Endothelial cell of umbilical vein (primary cell): Measurements from ENCODE around the gene PTPDC1. TPM values are rescaled to one million over a fixed set of nuclear protein-coding genes. Genes with fewer than 3 reads are reported as not detected.

Source experiments
- BruUV-seq: library from RNA; stranded (reverse); fragments of 400-500 nt; replicated peaks from 2 replicates; lab custom pipeline; 2021; lab: Mats Ljungman, UMichigan
- CTCF ChIA-PET: fragments of 300-600, 350-600 bp; sonication (Branson Sonifier 250); formaldehyde crosslinking; loops from one replicate; lab custom pipeline; 2021; ENCODE audit warnings: antibody characterized with exemption, inconsistent platforms; lab: Charles Lee
- POLR2A ChIA-PET: fragments of 300-600, 350-600 bp; sonication (Branson Sonifier 250); formaldehyde crosslinking; loops from one replicate; lab custom pipeline; 2021; ENCODE audit warnings: antibody characterized with exemption, inconsistent platforms; lab: Charles Lee
- DNase-seq: peaks from one replicate; pipeline ENCODE4 v3.0.0-alpha.2; 2011; ENCODE audit warnings: low read depth, low spot score
- FAIRE-seq: peaks from 2 replicates; lab custom pipeline; 2011; peaks lifted over from hg19 to GRCh38; lab: Jason Lieb, UNC
- H2AFZ ChIP-seq: 2 replicates; pipeline ENCODE4 v1.6.0; 2012; ENCODE audit warnings: low read depth, low read length, control low read depth, inconsistent platforms
- H3K27ac ChIP-seq: 2 replicates; pipeline ENCODE4 v1.5.1; 2011; ENCODE audit warnings: low read depth, mild to moderate bottlenecking, control low read depth, low read length, moderate library complexity; ENCODE audit not compliant: insufficient read depth
- H3K27me3 ChIP-seq, 2 experiments: 2 replicates each; pipeline versions ENCODE4 v1.6.0 to v1.6.1; 2011; ENCODE audit warnings: low read length in 2 of 2, mixed read lengths in 1 of 2; ENCODE audit not compliant: control insufficient read depth in 2 of 2, insufficient read depth in 2 of 2
- H3K36me3 ChIP-seq, 2 experiments: 2 replicates in 1 of 2; 3 replicates in 1 of 2; pipeline ENCODE4 v1.5.1; 2011; ENCODE audit warnings: low read length in 2 of 2, mild to moderate bottlenecking in 1 of 2, moderate library complexity in 1 of 2; ENCODE audit not compliant: control insufficient read depth in 2 of 2, insufficient read depth in 2 of 2; ENCODE audit errors: extremely low read depth in 1 of 2
- H3K4me1 ChIP-seq: 3 replicates; pipeline ENCODE4 v1.5.1; 2011; ENCODE audit warnings: mild to moderate bottlenecking, low read length; ENCODE audit not compliant: control insufficient read depth, insufficient read depth; ENCODE audit errors: extremely low read depth
- H3K4me2 ChIP-seq: 2 replicates; pipeline ENCODE4 v1.6.1; 2011; ENCODE audit warnings: low read length, control low read depth, mixed read lengths; ENCODE audit not compliant: insufficient read depth
- H3K4me3 ChIP-seq, 3 experiments: fragments of 200-600 bp in 1 of 3; sonication (generic), shearing (Covaris generic) in 1 of 3; replicated peaks in 1 of 3; 2 replicates each; pipeline ENCODE4 v1.5.1; 2011 to 2016; ENCODE audit warnings: control low read depth in 3 of 3, low read length in 3 of 3, mild to moderate bottlenecking in 2 of 3, inconsistent platforms in 1 of 3, low read depth in 1 of 3, moderate library complexity in 1 of 3; ENCODE audit not compliant: insufficient read depth in 1 of 3
- H3K79me2 ChIP-seq: 2 replicates; pipeline ENCODE4 v1.6.0; 2012; ENCODE audit warnings: low read length, inconsistent platforms; ENCODE audit not compliant: control insufficient read depth, insufficient read depth
- H3K9ac ChIP-seq: replicated peaks from 2 replicates; pipeline ENCODE3; 2011; ENCODE audit warnings: low read length, control low read depth; ENCODE audit not compliant: insufficient read depth; ENCODE audit errors: extremely low read depth
- H3K9me1 ChIP-seq: replicated peaks from 3 replicates; pipeline ENCODE4 v1.6.0; 2011; ENCODE audit warnings: mild to moderate bottlenecking, low read length; ENCODE audit not compliant: control insufficient read depth, insufficient read depth; ENCODE audit errors: extremely low read depth
- H3K9me3 ChIP-seq: replicated peaks from 2 replicates; pipeline ENCODE4 v1.5.1; 2012; ENCODE audit warnings: low read length, inconsistent platforms; ENCODE audit not compliant: control insufficient read depth, insufficient read depth
- H4K20me1 ChIP-seq: replicated peaks from 2 replicates; pipeline ENCODE3; 2011; ENCODE audit warnings: mild to moderate bottlenecking, low read length; ENCODE audit not compliant: control insufficient read depth, insufficient read depth; ENCODE audit errors: extremely low read depth
- CTCF ChIP-seq, 2 donors: IDR thresholded peaks; 1 replicate in 1 of 2; 2 replicates in 1 of 2; pipeline ENCODE4 v1.5.1; 2011; ENCODE audit warnings: low read length in 2 of 2, mild to moderate bottlenecking in 2 of 2, moderate library complexity in 2 of 2, control low read depth in 1 of 2, inconsistent platforms in 1 of 2, low read depth in 1 of 2; ENCODE audit not compliant: insufficient read depth in 1 of 2; ENCODE audit errors: extremely low read depth in 1 of 2
- EZH2 ChIP-seq: IDR thresholded peaks from 2 replicates; pipeline ENCODE4 v1.6.1; 2012; ENCODE audit warnings: borderline replicate concordance, low read depth, mild to moderate bottlenecking, moderate library complexity, low read length, inconsistent platforms; ENCODE audit not compliant: severe bottlenecking
- FOS ChIP-seq: IDR thresholded peaks from 2 replicates; pipeline ENCODE4 v1.6.1; 2011; ENCODE audit warnings: mild to moderate bottlenecking, low read length, moderate library complexity, borderline replicate concordance; ENCODE audit not compliant: insufficient read depth
- GATA2 ChIP-seq: IDR thresholded peaks from 2 replicates; pipeline ENCODE4 v1.7.0; 2011; ENCODE audit warnings: low read depth, mild to moderate bottlenecking, moderate library complexity, mixed read lengths, low read length; ENCODE audit not compliant: insufficient read length, insufficient read depth
- JUN ChIP-seq: IDR thresholded peaks from 2 replicates; pipeline ENCODE4 v1.6.1; 2011; ENCODE audit warnings: borderline replicate concordance, low read depth; ENCODE audit not compliant: insufficient read length, insufficient read depth
- MAX ChIP-seq: IDR thresholded peaks from 2 replicates; pipeline ENCODE4 v1.6.1; 2011; ENCODE audit not compliant: insufficient read depth, insufficient read length
- MYC ChIP-seq: IDR thresholded peaks from one replicate; pipeline ENCODE4 v1.6.1; 2011; ENCODE audit warnings: mild to moderate bottlenecking, low read depth, low read length
- POLR2A ChIP-seq: IDR thresholded peaks from 2 replicates; pipeline ENCODE4 v1.6.1; 2012; ENCODE audit warnings: low read depth, mild to moderate bottlenecking, control low read depth, low read length
- POLR2AphosphoS5 ChIP-seq: IDR thresholded peaks from 2 replicates; pipeline ENCODE4 v1.6.1; 2012; ENCODE audit warnings: low read depth, mild to moderate bottlenecking, control low read depth, low read length, moderate library complexity; ENCODE audit not compliant: insufficient read depth
- dilution Hi-C: fragments of 300-500 bp; cut with MboI; formaldehyde crosslinking; loops from one replicate; pipeline ENCODE4 v1.15.0; 2019; ENCODE audit warnings: low sequenced_read_pairs; ENCODE audit not compliant: extremely low pct_ligation_motif_present
- intact Hi-C: fragments of 100-400 bp; cut with micrococcal nuclease; formaldehyde crosslinking; loops from one replicate; pipeline ENCODE4 v1.10.0; 2022
- polyA plus RNA-seq, 4 experiments: library from polyadenylated mRNA; depleted of rRNA in 3 of 4; stranded (reverse) in 3 of 4; unstranded in 1 of 4; fragments of >200 nt; gene quantifications; 2 replicates each; pipeline versions ENCODE4 v1.2.1 to v1.2.3, GENCODE V29; 2011 to 2012; ENCODE audit warnings: missing spikeins in 1 of 4
- total RNA-seq: library from RNA; stranded (reverse); gene quantifications from 2 replicates; pipeline ENCODE4 v1.2.3, GENCODE V29; 2021

PTPDC1 gene
- total and polyA plus RNA-seq, 2 donors (not counting 3 experiments of a cell fraction or from before 2014, with no cell fraction given): 4.3 to 9.1 TPM

- Histone ChIP-seq H3K4me2 (no peak overlapping the region), H3K9me3 (no peaks in the 10 kb centered on the region), H3K9ac (no peak overlapping the region), H4K20me1 (no peaks in the 10 kb centered on the region), H3K9me1 (no peaks in the 10 kb centered on the region), H3K36me3 (no peaks in the 10 kb centered on the region), H3K27ac (no peak overlapping the region), H3K4me1 (no peaks in the 10 kb centered on the region), H3K4me3 (no peak overlapping the region), H3K79me2 (no peaks in the 10 kb centered on the region), H2AFZ (no peak overlapping the region), H3K27me3 (no peaks in the 10 kb centered on the region)
- DNase-seq (no peak), FAIRE-seq (no peak)
- intact Hi-C loops (no loop called here), dilution Hi-C loops (no loop called here)
- CTCF ChIA-PET: interaction anchor here (1.6 to 1.8 kb wide), 2 partner anchors 13 to 116 kb away, joined by 4 read pairs; no protein-coding TSS in a partner anchor
- no TSS peak for BruUV-seq
- POLR2A ChIA-PET: no interaction called here
- no peak for TF ChIP-seq POLR2A
- no peak for TF ChIP-seq EZH2
- TF ChIP-seq FOS: no peak
- no peak for TF ChIP-seq CTCF (IDR thresholded peaks at IDR 0.05; ENCODE audit: extremely low read depth in 1 of 2, insufficient read depth in 1 of 2, low read depth in 1 of 2, low read length in 2 of 2)
- no peak for TF ChIP-seq POLR2AphosphoS5
- no peak for TF ChIP-seq MAX
- TF ChIP-seq GATA2: no peak
- TF ChIP-seq MYC: no peak
- no peak for TF ChIP-seq JUN
Observed at GRCh38 chr9:94097788-94098414, 13.6 kb downstream of the PTPDC1 start.
